GM19351 (cell line): ENCODE measurements around the gene C8G.

ENCODE experiments used
- ATAC-seq: cut with Tn5 transposase; IDR thresholded peaks from one replicate; pipeline ENCODE4 v1.9.1; 2021; ENCODE audit warnings: mild to moderate bottlenecking, moderate library complexity; ENCODE audit not compliant: unreplicated experiment

C8G gene

GRCh38 chr9:136952876-136953770, 8.1 kb downstream of the C8G start:
- ATAC-seq, result no peak

- no peak for ATAC-seq
These were observed 8.8 kb downstream of the C8G start for GRCh38 chr9:136953771-136954269.

- no peak for ATAC-seq
These were observed 9.4 kb downstream of the C8G start for GRCh38 chr9:136954270-136955083.

- no peak for ATAC-seq
These were observed 10.3 kb downstream of the C8G start for GRCh38 chr9:136955202-136955942.

GRCh38 chr9:136955943-136956335, 10.9 kb downstream of the C8G start:
- no peak for ATAC-seq

- no peak for ATAC-seq
These were observed 11.6 kb downstream of the C8G start for GRCh38 chr9:136956604-136957003.

- ATAC-seq, result no peak
These were observed 12.4 kb downstream of the C8G start for GRCh38 chr9:136957461-136957860.

- ATAC-seq, result no peak
These were observed 12.9 kb downstream of the C8G start for GRCh38 chr9:136957901-136958300.

- ATAC-seq, result no peak
These were observed 13.4 kb downstream of the C8G start for GRCh38 chr9:136958473-136958872.

GRCh38 chr9:136958898-136959850, 14.1 kb downstream of the C8G start:
- ATAC-seq, result no peak

- no peak for ATAC-seq
These were observed 15.3 kb downstream of the C8G start for GRCh38 chr9:136960212-136960937.

GRCh38 chr9:136960938-136961275, 15.9 kb downstream of the C8G start:
- no peak for ATAC-seq

- ATAC-seq, result no peak
These were observed 16.4 kb downstream of the C8G start for GRCh38 chr9:136961279-136962065.

GRCh38 chr9:136962163-136962562, 17.1 kb downstream of the C8G start:
- ATAC-seq, result no peak

GRCh38 chr9:136962701-136963248, 17.7 kb downstream of the C8G start:
- no peak for ATAC-seq

GRCh38 chr9:136963341-136963740, 18.3 kb downstream of the C8G start:
- ATAC-seq, result no peak

GRCh38 chr9:136963751-136964150, 18.7 kb downstream of the C8G start:
- ATAC-seq, result no peak

- ATAC-seq, result no peak
These were observed 19.2 kb downstream of the C8G start for GRCh38 chr9:136964171-136964689.
